WTC11 (cell line): ENCODE results near the gene DLL4.
A peak's percentile ranks its signal among the peaks of the same experiment; 100 is the strongest.

Source experiments
- CBFB ChIP-seq: sonication (generic); formaldehyde crosslinking; IDR thresholded peaks from 2 replicates; pipeline ENCODE4 v1.8.1; 2022; ENCODE audit warnings: mild to moderate bottlenecking, low read depth, missing genetic modification reagents
- HMGXB4 ChIP-seq: sonication (generic); formaldehyde crosslinking; IDR thresholded peaks from 2 replicates; pipeline ENCODE4 v1.8.1; 2023; ENCODE audit warnings: mild to moderate bottlenecking, moderate library complexity, missing genetic modification reagents
- KAT7 ChIP-seq: sonication (generic); formaldehyde crosslinking; IDR thresholded peaks from 2 replicates; pipeline ENCODE4 v1.8.1; 2023; ENCODE audit warnings: missing genetic modification reagents, mild to moderate bottlenecking, borderline replicate concordance
- NFYB ChIP-seq: sonication (generic); formaldehyde crosslinking; conservative IDR thresholded peaks from 2 replicates; pipeline ENCODE4 v1.8.0; 2022; ENCODE audit warnings: low read depth, missing genetic modification reagents
- NR2C2 ChIP-seq: sonication (generic); formaldehyde crosslinking; IDR thresholded peaks from 2 replicates; pipeline ENCODE4 v1.8.0; 2022; ENCODE audit warnings: mild to moderate bottlenecking, missing genetic modification reagents
- OVOL2 ChIP-seq: fragments of 250-450 bp; sonication (Bioruptor Pico); IDR thresholded peaks from 2 replicates; pipeline ENCODE4 v1.9.0; 2021; ENCODE audit warnings: mild to moderate bottlenecking, borderline replicate concordance
- SP1 ChIP-seq: sonication (generic); formaldehyde crosslinking; conservative IDR thresholded peaks from 2 replicates; pipeline ENCODE4 v1.8.1; 2022; ENCODE audit warnings: missing genetic modification reagents
- ZBTB21 ChIP-seq: sonication (generic); formaldehyde crosslinking; IDR thresholded peaks from 2 replicates; pipeline ENCODE4 v1.8.1; 2023; ENCODE audit warnings: mild to moderate bottlenecking, missing genetic modification reagents, borderline replicate concordance
- ZNF232 ChIP-seq: sonication (generic); formaldehyde crosslinking; IDR thresholded peaks from 2 replicates; pipeline ENCODE4 v1.8.0; 2022; ENCODE audit warnings: mild to moderate bottlenecking, missing genetic modification reagents
- TF ChIP-seq, protein P1 (sequence below): fragments of 200-600 bp; IDR thresholded peaks from 2 replicates; pipeline ENCODE4 v1.8.0; 2022; ENCODE audit warnings: antibody characterized with exemption
- TF ChIP-seq, protein P2 (sequence below): sonication (generic); formaldehyde crosslinking; conservative IDR thresholded peaks from 2 replicates; pipeline ENCODE4 v1.8.1; 2022; ENCODE audit warnings: mild to moderate bottlenecking, missing genetic modification reagents

GRCh38 chr15:40955930-40956540 lies 26.9 kb downstream of the DLL4 start:
- TF ChIP-seq KAT7 (CRISPR knock-in tag) (no peak), NR2C2 (no peak), SP1 (CRISPR knock-in tag) (no peak), OVOL2 (CRISPR knock-in tag) (no peak), NFYB (CRISPR knock-in tag) (no peak), HMGXB4 (peak; percentile 17; the same call in 1 of the 2 replicates), CBFB (CRISPR knock-in tag) (no peak), ZBTB21 (CRISPR knock-in tag) (no peak), ZNF232 (CRISPR knock-in tag) (no peak)
- TF ChIP-seq, protein P1, sequence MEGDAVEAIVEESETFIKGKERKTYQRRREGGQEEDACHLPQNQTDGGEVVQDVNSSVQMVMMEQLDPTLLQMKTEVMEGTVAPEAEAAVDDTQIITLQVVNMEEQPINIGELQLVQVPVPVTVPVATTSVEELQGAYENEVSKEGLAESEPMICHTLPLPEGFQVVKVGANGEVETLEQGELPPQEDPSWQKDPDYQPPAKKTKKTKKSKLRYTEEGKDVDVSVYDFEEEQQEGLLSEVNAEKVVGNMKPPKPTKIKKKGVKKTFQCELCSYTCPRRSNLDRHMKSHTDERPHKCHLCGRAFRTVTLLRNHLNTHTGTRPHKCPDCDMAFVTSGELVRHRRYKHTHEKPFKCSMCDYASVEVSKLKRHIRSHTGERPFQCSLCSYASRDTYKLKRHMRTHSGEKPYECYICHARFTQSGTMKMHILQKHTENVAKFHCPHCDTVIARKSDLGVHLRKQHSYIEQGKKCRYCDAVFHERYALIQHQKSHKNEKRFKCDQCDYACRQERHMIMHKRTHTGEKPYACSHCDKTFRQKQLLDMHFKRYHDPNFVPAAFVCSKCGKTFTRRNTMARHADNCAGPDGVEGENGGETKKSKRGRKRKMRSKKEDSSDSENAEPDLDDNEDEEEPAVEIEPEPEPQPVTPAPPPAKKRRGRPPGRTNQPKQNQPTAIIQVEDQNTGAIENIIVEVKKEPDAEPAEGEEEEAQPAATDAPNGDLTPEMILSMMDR: no peak
- TF ChIP-seq, protein P2, sequence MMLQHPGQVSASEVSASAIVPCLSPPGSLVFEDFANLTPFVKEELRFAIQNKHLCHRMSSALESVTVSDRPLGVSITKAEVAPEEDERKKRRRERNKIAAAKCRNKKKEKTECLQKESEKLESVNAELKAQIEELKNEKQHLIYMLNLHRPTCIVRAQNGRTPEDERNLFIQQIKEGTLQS (CRISPR knock-in tag): no peak
